Measurements from ENCODE around the gene C11orf68.

The C11orf68 gene

GRCh38 chr11:65868076-65868667 lies 50.7 kb downstream of the C11orf68 start:
- DNase-seq (ENCODE audit: low read depth), result no peak
- H3K4me3 ChIP-seq (ENCODE audit: low read length), result no peak overlapping the region
- TF ChIP-seq CTCF (conservative IDR thresholded peaks at IDR 0.05; ENCODE audit: low read length), result no peak

GRCh38 chr11:65867284-65868071 lies 51.4 kb downstream of the C11orf68 start:
- no peak for DNase-seq (ENCODE audit: low read depth)
- TF ChIP-seq CTCF (conservative IDR thresholded peaks at IDR 0.05; ENCODE audit: low read length), result no peak
- H3K4me3 ChIP-seq (ENCODE audit: low read length), result no peak overlapping the region

Measured in AG10803 (cell line).